Measurements from ENCODE around the gene ZNF524.

The ZNF524 gene

GRCh38 chr19:55613930-55614710, 14.0 kb downstream of the ZNF524 start:
- intact Hi-C loops (cut with micrococcal nuclease): no loop called here
- H3K4me1 Mint-ChIP-seq (ENCODE audit: low read depth): peaks cover 63% of the 10 kb centered on the region

GRCh38 chr19:55614711-55615542, 14.8 kb downstream of the ZNF524 start:
- peaks cover 76% of the 10 kb centered on the region for H3K36me3 Mint-ChIP-seq (ENCODE audit: low read depth)
- intact Hi-C loops (cut with micrococcal nuclease): no loop called here
- no peaks in the 10 kb centered on the region for H3K27me3 Mint-ChIP-seq
- peaks cover 63% of the 10 kb centered on the region for H3K4me1 Mint-ChIP-seq (ENCODE audit: low read depth)
- H3K4me3 Mint-ChIP-seq: no peak overlapping the region
- no peak overlapping the region for H3K27ac Mint-ChIP-seq
- H3K9me3 Mint-ChIP-seq: no peaks in the 10 kb centered on the region

More at GRCh38 chr19:55613930-55614710, 14.0 kb downstream of the ZNF524 start:
- Mint-ChIP-seq H3K27ac (no peak overlapping the region), H3K9me3 (no peaks in the 10 kb centered on the region), H3K27me3 (no peaks in the 10 kb centered on the region), H3K4me3 (no peak overlapping the region), H3K36me3 (ENCODE audit: low read depth) (peaks cover 79% of the 10 kb centered on the region)

DNA sequence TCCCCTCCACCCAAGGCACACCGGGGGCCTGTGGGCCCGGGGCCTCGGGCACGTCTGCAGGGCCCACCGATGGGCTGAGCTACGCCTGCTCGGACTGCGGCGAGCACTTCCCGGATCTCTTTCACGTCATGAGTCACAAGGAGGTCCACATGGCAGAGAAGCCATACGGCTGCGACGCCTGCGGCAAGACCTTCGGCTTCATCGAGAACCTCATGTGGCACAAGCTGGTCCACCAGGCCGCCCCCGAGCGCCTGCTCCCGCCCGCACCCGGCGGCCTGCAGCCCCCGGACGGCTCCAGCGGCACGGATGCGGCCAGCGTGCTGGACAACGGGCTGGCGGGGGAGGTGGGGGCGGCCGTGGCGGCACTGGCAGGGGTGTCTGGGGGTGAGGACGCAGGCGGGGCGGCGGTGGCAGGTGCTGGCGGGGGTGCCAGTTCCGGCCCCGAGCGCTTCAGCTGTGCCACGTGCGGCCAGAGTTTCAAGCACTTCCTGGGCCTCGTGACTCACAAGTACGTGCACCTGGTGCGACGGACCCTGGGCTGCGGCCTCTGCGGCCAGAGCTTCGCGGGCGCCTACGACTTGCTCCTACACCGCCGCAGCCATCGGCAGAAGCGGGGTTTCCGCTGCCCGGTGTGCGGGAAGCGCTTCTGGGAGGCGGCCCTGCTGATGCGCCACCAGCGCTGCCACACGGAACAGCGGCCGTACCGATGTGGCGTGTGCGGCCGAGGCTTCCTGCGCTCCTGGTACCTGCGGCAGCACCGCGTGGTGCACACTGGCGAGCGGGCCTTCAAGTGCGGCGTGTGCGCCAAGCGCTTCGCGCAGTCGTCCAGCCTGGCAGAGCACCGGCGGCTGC, 15.7 kb downstream of the ZNF524 start:
- H3K4me1 Mint-ChIP-seq (ENCODE audit: low read depth): peaks cover 63% of the 10 kb centered on the region
- H3K36me3 Mint-ChIP-seq (ENCODE audit: low read depth): peaks cover 76% of the 10 kb centered on the region
- intact Hi-C loops (cut with micrococcal nuclease): no loop called here
- no peak overlapping the region for H3K27ac Mint-ChIP-seq
- no peaks in the 10 kb centered on the region for H3K9me3 Mint-ChIP-seq
- no peak overlapping the region for H3K4me3 Mint-ChIP-seq
- H3K27me3 Mint-ChIP-seq: no peaks in the 10 kb centered on the region

- peaks cover 63% of the 10 kb centered on the region for H3K4me1 Mint-ChIP-seq (ENCODE audit: low read depth)
- H3K4me3 Mint-ChIP-seq: no peak overlapping the region
- H3K9me3 Mint-ChIP-seq: no peaks in the 10 kb centered on the region
- no peak overlapping the region for H3K27ac Mint-ChIP-seq
- no peaks in the 10 kb centered on the region for H3K27me3 Mint-ChIP-seq
- intact Hi-C loops (cut with micrococcal nuclease): no loop called here
- peaks cover 76% of the 10 kb centered on the region for H3K36me3 Mint-ChIP-seq (ENCODE audit: low read depth)
Observed at GRCh38 chr19:55616395-55616875, 16.3 kb downstream of the ZNF524 start.

DNA sequence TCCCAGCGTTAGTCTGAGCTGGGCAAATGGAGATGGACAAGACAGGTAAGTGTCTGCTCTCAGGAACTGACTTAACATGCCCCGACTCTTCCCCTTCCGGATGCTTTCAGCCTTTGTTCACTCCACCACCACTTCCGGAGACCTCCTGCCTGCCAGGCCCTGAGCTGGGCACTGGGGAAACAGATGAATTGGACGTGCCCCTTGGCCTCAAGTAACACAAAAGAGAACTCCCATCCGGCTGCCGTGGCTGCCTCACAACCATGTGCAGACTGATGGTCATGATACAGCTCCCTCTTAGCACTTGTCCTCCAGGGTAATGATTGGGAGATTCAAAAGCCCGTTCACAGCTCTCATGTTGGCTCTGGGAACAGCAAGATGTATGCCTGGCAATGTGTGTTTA, 17.3 kb downstream of the ZNF524 start:
- no peak overlapping the region for H3K4me3 Mint-ChIP-seq
- no peak overlapping the region for H3K27ac Mint-ChIP-seq
- peaks cover 86% of the 10 kb centered on the region for H3K36me3 Mint-ChIP-seq (ENCODE audit: low read depth)
- intact Hi-C loops (cut with micrococcal nuclease): no loop called here
- no peaks in the 10 kb centered on the region for H3K27me3 Mint-ChIP-seq
- peaks cover 58% of the 10 kb centered on the region for H3K4me1 Mint-ChIP-seq (ENCODE audit: low read depth)
- no peaks in the 10 kb centered on the region for H3K9me3 Mint-ChIP-seq

GRCh38 chr19:55618426-55618825, 18.3 kb downstream of the ZNF524 start:
- Mint-ChIP-seq H3K9me3 (no peaks in the 10 kb centered on the region), H3K36me3 (ENCODE audit: low read depth) (peaks cover 79% of the 10 kb centered on the region), H3K27ac (peak overlapping the region; percentile 6), H3K27me3 (no peaks in the 10 kb centered on the region), H3K4me3 (no peak overlapping the region), H3K4me1 (ENCODE audit: low read depth) (peaks cover 56% of the 10 kb centered on the region)
- intact Hi-C loops (cut with micrococcal nuclease): no loop called here

DNA sequence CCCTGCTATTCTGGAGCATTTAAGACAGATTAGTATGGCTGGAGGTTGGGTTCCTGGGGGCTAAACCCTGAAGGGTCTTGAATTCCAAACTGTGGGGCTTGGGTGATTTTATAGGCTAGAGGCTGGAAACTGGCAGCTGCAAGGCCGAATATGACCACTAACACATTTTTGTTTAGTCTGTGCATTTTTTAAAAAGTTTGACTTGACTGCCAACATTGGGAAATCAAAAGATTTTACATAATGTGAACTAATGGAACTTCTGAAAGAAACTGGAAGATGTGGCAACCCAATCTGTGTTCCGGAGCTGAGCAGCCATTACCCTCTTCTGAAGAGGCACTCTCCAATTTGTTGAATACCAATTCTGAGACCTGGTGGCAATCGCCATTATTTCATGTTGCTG, 19.2 kb downstream of the ZNF524 start:
- Mint-ChIP-seq H3K36me3 (ENCODE audit: low read depth) (peaks cover 74% of the 10 kb centered on the region), H3K4me3 (no peak overlapping the region), H3K9me3 (no peaks in the 10 kb centered on the region), H3K4me1 (ENCODE audit: low read depth) (peaks cover 64% of the 10 kb centered on the region), H3K27ac (no peak overlapping the region), H3K27me3 (no peaks in the 10 kb centered on the region)
- intact Hi-C loops (cut with micrococcal nuclease): no loop called here

DNA sequence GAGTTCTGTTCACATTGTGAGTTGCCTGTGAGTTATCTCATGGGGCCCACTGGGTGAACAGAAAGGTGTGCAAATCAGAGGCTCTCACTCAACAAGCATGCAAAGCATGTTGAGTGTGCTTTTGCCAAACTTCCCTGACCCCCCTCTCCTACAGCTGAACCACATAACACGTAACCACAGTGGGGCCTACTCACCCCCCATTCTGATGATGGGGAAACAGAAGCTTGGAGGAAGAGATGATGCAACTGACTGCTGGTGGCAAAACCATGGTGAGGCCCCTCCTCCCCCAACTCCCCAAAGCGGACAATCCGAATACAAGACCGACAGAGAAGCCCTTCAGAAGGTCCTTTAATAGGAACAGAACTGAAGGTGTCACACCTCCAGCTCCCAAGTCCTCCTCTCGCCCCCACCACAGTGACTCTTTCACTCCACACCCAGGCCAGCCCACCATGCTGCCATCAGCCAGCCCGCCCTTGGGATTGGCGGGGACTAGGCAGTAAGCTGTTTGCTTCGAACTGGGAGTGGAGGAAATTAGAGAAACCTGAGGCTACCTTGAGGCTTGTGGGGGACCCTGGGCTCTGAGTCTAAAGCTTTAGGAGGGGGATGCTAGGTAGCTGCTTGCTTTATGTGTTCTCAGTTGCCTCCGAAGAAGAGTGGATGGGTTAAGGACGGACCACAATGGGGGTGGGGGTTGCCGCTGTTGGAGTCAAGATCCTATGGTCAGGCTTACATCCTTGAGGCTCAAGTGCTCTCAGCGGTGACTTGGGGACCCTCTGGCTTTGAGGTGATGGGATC, 20.5 kb downstream of the ZNF524 start:
- Mint-ChIP-seq H3K4me3 (no peak overlapping the region), H3K27me3 (peaks cover 2% of the 10 kb centered on the region), H3K4me1 (ENCODE audit: low read depth) (peaks cover 70% of the 10 kb centered on the region), H3K27ac (peak overlapping the region; percentile 30), H3K9me3 (no peaks in the 10 kb centered on the region), H3K36me3 (ENCODE audit: low read depth) (peaks cover 64% of the 10 kb centered on the region)
- intact Hi-C loops (cut with micrococcal nuclease): no loop called here

- Mint-ChIP-seq H3K9me3 (no peaks in the 10 kb centered on the region), H3K27ac (peak overlapping the region; percentile 30), H3K4me1 (ENCODE audit: low read depth) (peaks cover 70% of the 10 kb centered on the region), H3K4me3 (no peak overlapping the region), H3K36me3 (ENCODE audit: low read depth) (peaks cover 58% of the 10 kb centered on the region), H3K27me3 (peaks cover 2% of the 10 kb centered on the region)
- intact Hi-C loops (cut with micrococcal nuclease): no loop called here
Observed at GRCh38 chr19:55621205-55621672, 21.2 kb downstream of the ZNF524 start.

DNA sequence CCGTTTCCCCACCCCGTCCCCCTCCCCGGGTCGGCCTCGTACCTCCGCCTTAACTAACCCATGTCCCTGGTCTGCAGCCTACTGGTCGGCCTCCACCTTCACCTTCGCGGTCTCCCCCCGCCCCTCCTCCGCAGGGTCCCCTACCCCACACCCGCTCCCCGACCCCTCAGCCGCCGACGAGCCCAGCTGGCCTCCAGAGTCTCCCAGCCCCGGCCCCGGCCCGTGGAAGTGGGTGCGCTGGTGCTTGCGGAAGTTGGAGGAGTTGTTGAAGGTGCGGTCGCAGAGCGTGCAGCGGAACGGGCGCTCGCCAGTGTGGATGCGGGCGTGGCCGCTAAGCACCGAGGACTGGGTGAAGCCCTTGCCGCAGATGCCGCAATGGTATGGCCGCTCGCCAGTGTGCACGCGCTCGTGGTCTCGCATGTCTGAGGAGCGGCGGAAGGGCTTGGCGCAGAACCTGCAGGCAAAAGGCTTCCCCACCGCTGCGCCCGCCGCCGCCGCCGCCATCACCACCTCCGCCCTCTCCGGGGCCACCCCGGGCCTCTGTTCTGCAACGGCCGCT, 21.7 kb downstream of the ZNF524 start:
- Mint-ChIP-seq H3K9me3 (no peaks in the 10 kb centered on the region), H3K4me1 (ENCODE audit: low read depth) (peaks cover 67% of the 10 kb centered on the region), H3K36me3 (ENCODE audit: low read depth) (peaks cover 53% of the 10 kb centered on the region), H3K27ac (no peak overlapping the region), H3K27me3 (peaks cover 2% of the 10 kb centered on the region), H3K4me3 (no peak overlapping the region)
- intact Hi-C loops (cut with micrococcal nuclease): no loop called here

DNA sequence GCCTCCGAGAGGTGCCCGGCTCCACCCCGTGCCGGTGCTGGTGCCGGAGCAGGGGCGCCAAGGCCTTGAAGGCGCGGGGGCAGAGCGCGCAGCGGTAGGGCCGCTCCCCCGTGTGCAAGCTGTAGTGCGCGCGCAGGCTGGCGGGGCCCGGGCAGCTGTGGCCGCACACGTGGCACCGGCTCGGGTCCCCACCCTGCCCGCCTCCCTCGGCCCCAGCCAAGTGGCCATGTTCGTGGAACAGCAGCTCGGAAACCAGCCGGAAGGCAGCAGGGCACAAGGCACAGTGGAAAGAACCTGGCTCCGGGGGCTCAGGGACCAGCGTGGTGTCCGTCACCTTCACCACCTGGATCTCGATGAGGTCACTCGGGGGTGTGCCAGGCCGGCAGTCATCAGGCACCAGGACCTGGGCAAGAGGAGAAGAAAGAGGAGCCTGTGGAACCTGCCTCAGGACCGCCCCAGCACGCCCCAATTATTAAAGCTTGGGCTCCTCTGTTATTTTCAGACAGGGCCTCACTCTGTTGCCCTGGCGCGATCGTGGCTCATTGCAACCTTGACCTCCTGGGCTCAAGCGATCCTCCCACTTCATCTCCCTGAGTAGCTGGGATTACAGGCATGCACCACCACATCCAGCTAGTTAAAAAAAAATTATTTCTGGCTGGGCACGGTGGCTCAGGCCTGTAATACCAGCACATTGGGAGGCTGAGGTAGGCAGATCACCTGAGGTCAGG, 22.3 kb downstream of the ZNF524 start:
- Mint-ChIP-seq H3K27ac (no peak overlapping the region), H3K4me1 (ENCODE audit: low read depth) (peaks cover 60% of the 10 kb centered on the region), H3K27me3 (peaks cover 2% of the 10 kb centered on the region), H3K4me3 (no peak overlapping the region), H3K9me3 (no peaks in the 10 kb centered on the region), H3K36me3 (ENCODE audit: low read depth) (peaks cover 46% of the 10 kb centered on the region)
- intact Hi-C loops (cut with micrococcal nuclease): no loop called here

DNA sequence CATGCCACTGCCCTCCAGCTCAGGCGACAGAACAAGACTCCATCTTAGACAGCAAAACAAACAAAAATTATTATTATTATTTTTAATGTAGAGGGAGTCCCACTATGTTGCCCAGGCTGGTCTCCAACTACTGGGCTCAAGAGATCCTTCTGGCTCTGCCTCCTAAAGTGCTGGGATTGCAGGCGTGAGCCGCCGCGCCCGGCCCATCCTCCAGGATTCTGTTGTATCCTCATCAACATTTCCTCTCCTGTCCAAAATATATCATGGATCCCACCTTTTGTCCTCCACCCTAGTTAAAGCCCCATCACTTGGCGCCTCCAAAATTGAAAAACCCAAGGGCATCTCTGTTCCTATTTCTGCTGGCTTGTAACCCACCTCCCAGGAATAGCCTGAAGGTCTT, 23.0 kb downstream of the ZNF524 start:
- peaks cover 40% of the 10 kb centered on the region for H3K36me3 Mint-ChIP-seq (ENCODE audit: low read depth)
- H3K4me3 Mint-ChIP-seq: no peak overlapping the region
- H3K27me3 Mint-ChIP-seq: peaks cover 2% of the 10 kb centered on the region
- no peaks in the 10 kb centered on the region for H3K9me3 Mint-ChIP-seq
- H3K4me1 Mint-ChIP-seq (ENCODE audit: low read depth): peaks cover 58% of the 10 kb centered on the region
- intact Hi-C loops (cut with micrococcal nuclease): no loop called here
- peak overlapping the region; percentile 98 for H3K27ac Mint-ChIP-seq
